GF-D8 (cell line): Measurements from ENCODE around the gene CUX1.

Experiments
- DNase-seq: peaks from one replicate; lab custom pipeline; 2025; lab: John Stamatoyannopoulos, UW

The CUX1 gene

DNA sequence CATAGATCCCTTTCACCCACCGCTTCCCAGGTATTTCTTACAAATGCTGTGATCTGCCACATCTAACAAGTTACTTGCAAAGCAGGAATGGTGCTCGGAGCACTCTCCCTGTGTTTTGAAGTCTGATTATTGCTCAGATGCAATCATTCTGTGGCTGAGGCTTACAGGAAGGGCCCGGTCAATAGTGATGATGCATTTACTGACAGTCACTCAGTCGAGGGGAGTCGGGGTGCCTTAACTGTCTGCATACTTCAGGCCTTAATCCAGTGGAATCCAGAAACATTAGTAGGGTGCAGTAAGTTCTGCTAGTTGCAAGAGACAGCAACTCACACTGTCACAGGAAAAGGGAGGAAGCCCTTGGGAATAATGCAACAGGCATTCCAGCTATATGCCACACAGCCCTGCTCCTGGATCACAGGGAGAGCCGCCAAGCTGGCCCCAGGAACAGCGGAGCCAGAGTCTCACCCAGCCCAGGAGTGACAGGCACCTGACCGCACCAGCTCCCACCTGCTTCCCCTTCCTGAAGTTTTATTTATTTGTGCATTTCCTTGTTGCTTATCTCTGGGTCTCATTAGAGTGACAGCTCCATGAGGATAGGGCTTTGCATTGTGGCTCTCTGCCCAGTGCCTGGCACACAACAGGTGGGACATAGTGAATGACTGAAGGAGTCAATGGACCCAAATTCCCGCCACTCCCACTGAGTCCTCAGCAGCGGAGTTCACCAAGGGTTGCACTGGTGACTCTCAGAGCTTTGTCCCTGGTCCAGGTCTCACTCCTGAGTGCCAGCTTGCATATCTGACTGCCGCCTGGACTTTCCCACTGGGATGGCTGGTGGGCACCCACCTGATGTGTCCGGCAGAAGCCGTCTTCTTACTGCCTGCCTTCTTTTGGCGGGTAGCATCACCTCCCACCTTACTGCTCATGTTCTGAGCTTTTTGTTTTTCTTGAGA is 256.8 kb downstream of the CUX1 start:
- no peak for DNase-seq

DNA sequence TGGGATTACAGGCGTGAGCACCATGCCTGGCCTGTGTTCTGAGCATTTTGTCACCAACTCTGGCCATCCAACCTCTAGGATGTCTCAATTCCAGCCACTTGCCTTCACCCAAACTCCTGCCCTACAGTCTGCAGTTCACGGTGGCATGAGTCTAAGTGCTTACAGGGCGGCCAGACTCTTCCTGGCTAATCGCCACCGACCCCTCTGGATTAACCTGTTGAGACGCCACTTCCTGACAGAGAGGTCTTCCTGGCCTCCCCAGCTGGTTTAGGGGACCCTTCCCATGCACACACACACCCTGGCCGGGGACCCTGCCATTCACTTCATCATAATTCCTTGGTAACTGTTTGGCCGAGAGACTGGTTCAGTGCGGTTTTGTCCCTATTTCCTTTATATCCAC is 257.7 kb downstream of the CUX1 start:
- no peak for DNase-seq

DNA sequence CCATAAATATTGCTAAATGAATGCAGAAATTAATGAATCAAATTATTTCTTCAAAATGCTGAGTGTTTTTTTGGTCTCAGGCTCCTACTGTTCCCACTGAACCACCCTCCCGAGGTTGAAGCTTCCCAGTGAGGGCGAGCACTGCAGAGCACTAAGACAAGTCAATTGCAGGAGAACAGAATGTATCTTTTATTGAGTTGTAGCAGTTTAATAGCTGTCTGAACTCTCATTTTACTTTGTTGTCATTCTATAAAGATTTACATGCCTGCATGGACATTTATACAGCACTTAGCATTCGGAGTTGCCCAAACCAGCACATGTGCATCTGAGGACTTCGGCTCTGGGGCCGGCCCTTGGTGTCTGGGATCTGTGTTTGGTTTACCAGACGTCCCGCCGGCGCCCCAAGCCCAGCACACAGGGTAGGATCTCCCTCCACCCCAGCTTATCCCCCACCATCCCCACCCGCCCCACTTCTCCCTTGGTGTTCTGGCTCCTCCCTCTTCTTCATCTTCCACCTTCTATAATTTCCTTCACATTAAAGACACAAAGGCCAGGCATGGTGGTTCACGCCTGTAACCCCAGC is 258.2 kb downstream of the CUX1 start:
- no peak for DNase-seq

DNA sequence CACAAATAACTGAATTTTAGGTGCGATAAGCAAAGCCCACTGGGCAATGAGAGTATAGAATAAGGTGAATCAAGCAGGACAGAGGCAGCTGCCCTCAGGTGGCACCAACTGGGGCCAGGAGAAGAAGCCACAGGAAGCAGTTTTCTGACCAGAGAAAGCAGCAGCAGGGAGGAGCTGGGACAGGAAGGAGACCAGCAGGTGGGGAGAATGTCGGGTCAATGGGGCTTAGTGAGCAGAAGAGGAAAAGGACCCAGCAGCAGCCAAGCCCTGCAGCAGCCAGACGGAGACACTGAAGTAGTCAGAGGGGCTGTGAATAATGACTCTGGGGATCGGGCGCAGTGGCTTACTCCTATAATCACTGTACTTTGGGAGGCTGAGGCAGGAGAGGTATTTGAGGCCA is 259.7 kb downstream of the CUX1 start:
- no peak for DNase-seq

DNA sequence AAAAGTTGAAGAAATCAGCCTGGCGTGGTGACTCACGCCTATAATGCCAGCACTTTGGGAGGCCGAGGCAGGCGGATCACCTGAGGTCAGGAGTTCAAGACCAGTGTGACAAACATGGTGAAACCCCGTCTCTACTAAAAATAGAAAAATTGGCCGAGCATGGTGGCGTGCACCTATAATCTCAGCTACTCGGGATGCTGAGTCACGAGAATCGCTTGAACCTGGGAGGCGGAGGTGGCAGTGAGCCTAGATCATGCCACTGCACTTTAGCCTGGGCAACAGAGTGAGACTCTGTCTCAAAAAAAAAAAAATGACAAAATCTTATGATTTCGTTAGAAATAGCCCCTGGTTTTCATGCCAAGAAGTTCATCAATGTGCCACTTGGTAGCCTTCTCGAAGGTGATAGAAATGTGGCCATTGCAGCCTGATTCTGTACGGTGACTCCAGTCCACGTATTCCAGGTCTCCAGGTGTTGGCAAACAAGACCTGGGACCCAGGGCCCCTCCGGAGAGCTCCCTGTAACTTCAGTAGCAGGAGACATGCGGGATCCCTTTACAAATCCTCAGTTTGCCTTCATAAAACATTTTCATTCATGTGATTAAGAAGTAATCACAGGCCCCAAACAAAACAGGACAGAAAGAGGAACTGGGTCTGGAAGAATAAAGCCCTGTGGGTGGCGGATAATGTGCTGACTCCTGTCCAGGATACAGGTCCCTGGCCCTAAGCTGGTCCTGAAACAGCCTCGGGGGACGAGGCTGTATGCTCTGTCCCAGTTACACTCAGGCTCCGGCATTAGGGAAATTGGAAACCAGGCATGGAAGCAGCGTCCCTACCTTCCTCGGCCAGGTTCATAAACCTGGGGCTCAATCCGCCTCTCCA is 262.0 kb downstream of the CUX1 start:
- DNase-seq: no peak

DNA sequence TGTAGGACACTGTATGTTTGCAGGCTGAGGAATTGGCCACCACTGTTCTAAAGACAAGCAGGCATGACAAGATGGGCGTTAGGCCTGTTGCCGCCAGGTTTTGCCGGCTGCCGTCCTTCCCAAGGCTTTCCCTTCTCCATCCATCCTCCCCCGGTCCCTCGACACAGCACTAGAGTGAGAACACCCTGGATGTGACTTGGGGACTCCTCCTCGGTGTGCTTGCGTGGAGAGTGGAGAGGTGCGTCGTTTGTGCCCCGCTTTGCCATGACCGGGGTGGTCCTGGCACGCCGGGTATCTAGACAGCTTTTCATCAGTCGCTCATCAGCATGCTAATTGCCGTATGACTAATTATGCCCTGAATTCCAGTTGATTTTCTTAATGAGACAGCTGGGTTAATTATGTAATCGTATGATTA is 262.6 kb downstream of the CUX1 start:
- DNase-seq: no peak

DNA sequence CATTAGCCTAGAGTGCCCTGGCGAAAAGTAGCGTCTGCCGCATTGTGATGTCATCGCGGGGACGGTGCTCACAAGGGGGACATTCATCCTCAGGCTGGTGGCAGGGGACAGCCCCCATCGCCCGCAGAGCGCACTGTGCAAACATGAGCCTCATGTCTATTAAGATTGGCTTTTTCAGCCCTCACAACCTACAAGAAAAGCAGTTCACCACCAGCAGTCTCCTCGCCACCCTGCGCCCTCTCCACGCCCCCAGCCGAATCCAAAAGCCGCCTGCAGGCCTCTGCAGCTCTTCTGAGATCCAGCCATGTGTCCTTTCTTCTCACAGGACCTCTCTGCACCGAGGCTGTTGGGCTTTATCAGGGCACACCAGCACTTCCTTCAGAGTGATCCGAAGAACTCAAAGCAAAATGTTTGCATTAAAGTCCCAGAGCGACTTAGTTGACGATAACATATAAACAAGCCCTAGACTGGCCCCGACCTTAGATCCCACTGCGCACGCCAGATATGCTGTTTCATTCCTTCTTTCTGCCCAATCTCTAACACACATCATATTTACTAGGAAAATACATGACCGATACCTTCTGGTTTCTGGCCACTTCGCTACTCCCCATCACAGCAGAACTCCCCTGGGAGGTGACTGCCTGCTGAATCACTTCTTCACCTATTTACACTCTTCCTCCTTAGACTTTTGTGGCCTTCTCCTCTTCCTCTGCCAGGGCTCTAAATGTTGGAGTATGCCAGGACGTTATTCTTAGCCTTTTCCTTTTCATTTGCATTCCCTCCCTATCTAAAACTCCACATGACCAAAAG is 263.2 kb downstream of the CUX1 start:
- DNase-seq: no peak

DNA sequence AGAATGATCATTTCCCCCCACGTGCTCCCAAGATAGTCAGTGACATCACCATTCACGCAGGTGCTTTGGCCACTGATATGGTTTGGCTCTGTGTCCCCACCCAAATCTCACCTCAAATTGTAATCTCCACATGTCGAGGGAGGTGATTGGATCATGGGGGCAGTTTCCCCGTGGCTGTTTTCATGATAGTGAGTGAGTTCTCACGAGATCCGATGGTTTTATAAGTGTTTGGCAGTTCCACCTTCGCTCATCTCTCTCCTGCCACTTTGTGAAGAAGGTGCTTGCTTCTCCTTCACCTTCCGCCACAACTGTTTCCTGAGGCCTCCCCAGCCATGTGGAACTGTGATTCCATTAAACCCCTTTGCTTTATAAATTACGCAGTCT is 263.8 kb downstream of the CUX1 start:
- no peak for DNase-seq

DNA sequence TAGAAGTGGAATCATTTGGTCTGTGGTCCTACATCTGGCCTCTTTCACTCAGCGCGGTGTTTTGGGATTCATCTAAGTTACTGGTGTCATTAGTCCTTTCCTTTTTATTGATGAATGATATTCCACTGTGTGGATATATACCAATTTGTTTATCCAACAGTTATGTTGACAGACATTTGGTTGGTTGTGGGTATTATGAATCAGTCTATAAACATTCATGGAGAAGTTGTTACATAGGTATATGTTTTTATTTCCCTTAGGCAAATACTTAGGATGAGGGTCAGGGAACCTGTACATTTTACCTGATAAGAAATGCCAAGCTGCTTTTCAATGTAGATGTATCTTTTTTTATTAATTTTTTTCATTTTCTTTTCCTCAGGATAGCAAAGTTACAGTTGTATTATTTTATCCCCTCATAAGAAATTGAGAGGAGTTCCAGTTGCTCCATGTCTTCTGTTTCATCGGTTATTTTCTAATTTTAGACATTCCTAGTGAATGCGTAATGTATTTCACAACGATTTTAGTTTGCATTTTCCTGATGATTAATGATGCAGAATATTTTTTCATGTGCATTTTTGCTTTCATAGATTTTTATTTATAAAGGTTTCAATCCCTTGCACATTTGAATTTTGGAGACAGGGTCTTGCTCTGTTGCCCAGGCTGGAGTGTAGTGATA is 265.4 kb downstream of the CUX1 start:
- DNase-seq: no peak

DNA sequence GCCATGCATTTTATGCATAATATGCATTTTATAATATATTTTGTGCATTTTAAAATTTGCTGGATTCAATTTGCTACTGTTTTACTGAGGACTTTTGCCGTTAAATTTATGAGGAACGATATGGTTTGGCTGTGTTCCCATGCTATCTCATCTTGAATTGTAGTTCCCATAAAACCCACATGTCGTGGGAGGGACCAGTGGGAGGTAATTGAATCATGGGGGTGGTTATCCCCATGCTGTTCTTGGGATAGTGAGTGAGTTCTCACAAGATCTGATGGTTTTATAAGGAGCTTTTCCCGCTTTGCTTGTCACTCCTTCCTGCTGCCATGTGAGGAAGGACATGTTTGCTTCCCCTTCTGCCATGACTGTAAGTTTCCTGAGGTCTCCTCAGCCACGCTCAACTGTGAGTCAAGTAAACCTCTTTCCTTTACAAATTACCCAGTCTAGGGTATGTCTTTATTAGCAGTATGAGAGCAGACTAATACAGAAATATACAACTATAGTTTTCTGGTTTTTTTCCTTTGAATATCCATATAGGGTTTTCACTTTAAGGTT is 267.9 kb downstream of the CUX1 start:
- DNase-seq: no peak

DNA sequence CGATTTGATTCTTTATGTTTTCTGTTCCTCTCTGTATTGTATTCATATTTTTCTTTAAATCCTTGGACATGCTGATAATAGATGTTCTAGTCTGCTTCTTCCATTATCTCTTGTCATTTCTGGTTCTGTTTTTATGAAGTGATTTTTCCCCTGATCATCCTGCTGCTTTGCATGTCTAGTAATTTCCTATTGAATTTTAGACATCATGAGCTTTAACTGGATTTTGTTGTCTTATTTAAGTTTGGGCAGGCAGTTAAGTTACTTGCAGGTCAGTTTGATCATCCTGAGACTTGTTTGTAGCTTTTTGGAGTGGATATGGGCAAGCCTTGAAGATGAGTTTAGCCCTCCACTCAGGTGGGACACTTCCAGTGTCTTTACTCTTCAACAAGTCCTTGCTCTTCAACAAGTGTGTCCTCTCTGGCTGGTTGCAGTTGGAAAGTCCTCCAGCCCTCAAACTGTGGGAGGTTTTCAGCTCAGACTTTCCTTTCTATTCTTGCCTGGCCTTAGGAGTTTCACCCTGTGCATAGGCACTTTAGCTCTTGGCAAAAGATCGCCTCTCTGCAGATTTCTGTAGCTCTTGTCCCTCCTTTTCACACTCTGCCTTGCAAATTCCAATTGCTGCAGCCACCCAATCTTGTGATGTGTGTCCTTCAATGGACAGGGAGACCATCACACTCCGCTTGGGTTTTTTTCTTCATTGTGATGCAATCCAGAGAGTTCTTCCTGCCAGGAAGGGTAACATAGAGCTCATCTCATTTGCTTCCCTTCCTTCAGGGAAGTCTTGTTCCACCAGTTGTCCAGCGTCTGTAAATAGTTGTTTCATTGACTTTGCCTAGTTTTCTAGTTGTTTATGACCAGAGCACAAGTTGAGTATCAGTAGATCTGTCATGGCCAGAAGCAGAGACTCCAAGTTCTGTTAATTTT is 272.0 kb downstream of the CUX1 start:
- DNase-seq: no peak

DNA sequence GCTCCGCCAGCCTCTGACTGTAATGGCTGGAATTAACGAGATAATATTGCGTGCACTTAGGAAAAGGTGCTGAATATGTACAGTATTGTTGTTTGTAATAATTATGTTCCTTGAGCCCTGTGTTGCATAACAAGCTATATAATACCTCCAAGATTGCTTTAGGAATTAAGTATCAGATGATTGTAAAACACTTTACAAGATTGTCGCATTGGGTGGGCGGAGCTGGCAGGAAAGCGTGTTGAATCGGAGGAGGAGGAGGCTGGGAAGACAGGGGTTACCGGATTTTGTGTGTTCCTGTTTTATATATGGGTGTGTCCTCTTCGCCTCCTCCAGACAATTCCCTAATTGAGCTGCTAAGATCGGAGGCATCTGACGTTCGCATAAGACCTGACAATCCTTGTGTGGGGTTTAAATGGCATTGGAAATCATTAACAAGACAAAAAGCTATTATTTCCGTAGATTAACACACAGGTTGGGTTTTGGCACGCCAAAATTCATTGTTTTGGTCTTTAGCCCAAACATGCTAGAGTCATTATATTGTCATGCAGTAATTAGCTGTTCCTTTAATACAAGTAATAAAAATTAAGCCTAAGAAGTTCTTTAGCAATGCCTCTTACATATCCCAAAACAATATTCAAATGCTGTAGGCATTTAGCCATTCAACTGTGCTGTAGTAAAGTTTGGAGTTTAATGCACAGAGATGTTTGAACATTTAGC is 276.3 kb downstream of the CUX1 start:
- no peak for DNase-seq

DNA sequence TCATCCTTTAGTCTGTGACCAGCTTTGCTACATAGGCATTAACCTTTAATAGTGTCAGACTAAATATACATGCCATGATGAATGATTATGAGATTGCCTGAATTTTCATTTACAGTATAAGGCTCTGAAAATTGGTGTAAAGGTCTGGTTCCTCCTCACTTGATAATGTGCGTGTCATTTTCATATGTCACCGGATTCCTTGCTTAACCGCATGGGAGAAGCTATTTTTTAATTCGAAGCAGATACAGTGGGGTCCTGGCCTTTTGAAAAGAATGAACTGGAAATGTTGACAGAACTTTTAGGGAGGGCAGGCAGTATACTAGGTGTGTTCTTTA is 276.9 kb downstream of the CUX1 start:
- DNase-seq: no peak

DNA sequence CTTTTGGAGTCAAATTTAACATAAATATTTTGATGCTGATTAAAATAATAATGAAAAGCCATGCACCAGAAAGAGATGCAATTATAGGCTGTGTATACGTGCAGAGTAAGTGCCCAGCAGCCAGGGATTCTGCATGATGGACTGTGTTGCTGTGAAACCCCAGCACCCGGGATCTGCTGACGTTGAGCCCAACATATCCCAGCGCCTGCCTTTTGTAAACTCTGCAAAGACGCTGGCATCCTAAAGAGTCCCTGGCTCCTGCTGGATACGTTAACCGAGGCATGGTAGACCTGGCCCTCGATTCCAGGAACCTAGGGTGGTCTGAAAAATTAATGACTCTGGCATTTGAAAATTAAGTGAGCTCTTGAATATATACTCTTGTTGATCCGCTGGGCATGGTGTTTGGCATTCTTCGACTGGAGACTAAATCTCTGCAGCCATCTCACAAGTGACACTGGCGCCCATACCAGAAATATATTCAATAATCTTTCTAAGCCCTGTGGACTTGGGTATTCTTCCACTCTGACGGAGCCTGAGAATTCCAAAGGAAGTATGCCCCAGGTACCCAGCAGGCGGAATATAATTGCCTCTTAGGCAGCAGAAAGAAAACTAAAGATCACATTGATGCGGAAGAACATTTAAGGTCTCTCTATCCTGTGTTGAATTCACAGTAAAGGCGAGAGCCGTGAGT is 278.0 kb downstream of the CUX1 start:
- no peak for DNase-seq

DNA sequence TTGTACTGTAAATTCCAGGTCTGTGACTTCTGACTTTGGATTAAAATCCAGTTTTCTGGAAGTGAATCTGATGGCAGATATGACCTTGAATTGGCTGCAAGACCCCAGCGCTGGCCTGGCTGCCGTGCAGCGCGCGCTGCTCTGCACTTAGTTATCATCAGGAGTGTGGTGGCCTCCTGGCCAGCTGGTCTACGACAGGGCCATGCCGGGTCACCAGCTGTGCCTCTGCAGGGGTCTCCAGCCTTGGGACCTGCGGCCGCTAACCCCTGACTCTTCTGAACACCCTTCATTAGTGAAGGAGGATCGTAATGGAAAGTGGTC is 278.5 kb downstream of the CUX1 start:
- DNase-seq: no peak

DNA sequence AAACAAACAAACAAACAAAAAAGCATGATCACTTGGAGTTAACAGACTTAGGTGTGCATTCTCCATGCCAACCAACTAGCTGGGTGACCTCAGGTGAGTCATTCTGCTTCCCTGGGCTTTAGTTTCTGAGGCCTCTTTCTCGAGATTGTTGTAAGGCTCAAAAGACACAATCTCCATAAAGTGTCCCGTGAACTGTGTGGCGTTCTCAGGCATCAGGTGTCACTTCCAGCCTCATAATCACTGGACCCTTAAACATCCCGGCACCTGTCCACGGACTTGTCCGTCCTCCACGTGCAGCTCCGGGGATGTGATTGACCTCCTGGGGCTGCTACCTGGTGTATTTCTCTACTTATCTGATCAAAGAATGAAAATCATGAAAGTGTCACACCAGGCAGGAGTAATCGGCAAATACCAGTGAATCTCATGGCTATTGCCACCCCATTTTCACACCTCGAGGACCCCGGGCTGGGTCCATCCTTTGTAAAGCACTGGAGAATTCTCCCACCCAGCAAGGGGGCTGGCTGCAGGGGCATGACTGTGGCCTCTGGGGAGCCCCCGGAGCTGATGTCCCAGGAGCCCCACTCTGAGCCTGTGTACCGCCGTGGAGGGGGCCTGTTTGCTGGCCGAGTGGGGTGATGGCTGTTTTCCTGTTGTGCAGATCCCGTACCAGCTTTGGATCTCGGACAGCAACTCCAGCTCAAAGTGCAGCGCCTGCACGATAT is 279.4 kb downstream of the CUX1 start:
- DNase-seq: no peak

DNA sequence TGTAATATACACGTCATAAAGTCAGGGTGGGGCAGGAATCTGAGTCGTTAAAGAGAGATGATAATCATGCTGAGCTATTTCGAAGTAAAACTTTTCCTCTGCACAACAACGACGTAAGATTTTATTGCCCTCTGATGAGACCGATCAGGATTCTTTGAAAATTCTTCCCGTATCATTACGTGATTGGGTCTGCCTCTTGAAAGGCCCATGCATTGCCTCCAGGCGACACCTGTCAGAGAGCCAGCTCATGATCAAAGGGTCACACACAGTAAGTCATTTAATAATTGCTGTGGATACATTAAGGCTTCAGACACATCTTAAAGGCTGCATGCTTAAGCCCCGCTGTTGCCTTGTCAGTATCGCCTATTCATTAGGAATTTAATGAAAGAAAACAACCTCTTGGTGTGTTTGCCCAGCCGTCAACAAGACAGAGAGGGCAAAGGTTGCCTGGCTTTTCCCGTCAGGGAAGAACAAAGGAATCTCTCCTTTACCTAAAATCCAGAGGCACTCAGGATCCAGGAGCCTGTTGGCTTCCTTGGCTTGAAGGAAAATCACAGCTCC is 280.3 kb downstream of the CUX1 start:
- DNase-seq: no peak

DNA sequence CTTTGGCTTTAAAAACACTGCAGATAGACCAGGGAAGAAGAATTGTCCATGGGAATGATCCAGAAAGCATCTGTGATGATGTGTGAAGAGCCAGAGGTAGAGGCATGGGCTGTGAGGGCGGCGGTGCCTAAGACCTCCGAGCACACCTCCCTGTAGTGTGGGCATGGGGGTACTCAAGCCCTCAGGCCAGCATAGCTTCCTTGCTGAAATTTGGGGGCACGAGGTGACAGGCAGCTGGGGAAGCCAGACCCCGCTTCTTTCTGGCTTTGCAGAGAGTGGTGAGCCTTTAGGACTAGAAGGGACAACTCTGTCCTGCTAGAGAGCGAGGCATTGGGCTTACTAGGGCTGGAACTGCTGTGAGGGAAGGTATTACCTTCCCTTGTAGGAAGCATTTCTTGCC is 281.6 kb downstream of the CUX1 start:
- no peak for DNase-seq
